Activated CD8-positive, alpha-beta memory T cell treated with anti-CD3 and anti-CD28 coated beads for 4 hours (primary cell): ENCODE results near the gene MAN1C1.
A peak's percentile ranks its signal among the peaks of the same experiment; 100 is the strongest.

Source experiments
- DNase-seq, 2 donors: peaks; one replicate each; pipeline ENCODE4 v3.0.0-alpha.2; 2020; ENCODE audit warnings: low read depth in 2 of 2

Gene MAN1C1

GRCh38 chr1:25782608-25783201 is 166.1 kb downstream of the MAN1C1 start:
- DNase-seq, result no peak

- DNase-seq, result no peak
These were observed 168.0 kb downstream of the MAN1C1 start for GRCh38 chr1:25784575-25785051.

- DNase-seq, result no peak
These were observed 168.9 kb downstream of the MAN1C1 start for GRCh38 chr1:25785333-25786067.

GRCh38 chr1:25786887-25787759 is 170.5 kb downstream of the MAN1C1 start:
- no peak for DNase-seq

GRCh38 chr1:25787760-25788166 is 171.2 kb downstream of the MAN1C1 start:
- no peak for DNase-seq

GRCh38 chr1:25790472-25790871 is 173.9 kb downstream of the MAN1C1 start:
- DNase-seq, result no peak

- no peak for DNase-seq
These were observed 175.5 kb downstream of the MAN1C1 start for GRCh38 chr1:25792115-25792514.

GRCh38 chr1:25793585-25794170 is 177.1 kb downstream of the MAN1C1 start:
- DNase-seq, result no peak

GRCh38 chr1:25794325-25794724 is 177.7 kb downstream of the MAN1C1 start:
- no peak for DNase-seq

GRCh38 chr1:25795211-25795610 is 178.6 kb downstream of the MAN1C1 start:
- no peak for DNase-seq

- DNase-seq, result no peak
These were observed 179.6 kb downstream of the MAN1C1 start for GRCh38 chr1:25795946-25796810.

- DNase-seq, result peak; percentile 60 to 64
These were observed 180.3 kb downstream of the MAN1C1 start for GRCh38 chr1:25796811-25797458.

GRCh38 chr1:25797939-25798338 is 181.3 kb downstream of the MAN1C1 start:
- no peak for DNase-seq

- DNase-seq, result no peak
These were observed 182.2 kb downstream of the MAN1C1 start for GRCh38 chr1:25798666-25799351.

- no peak for DNase-seq
These were observed 182.9 kb downstream of the MAN1C1 start for GRCh38 chr1:25799352-25799934.

- DNase-seq, result no peak
These were observed 183.5 kb downstream of the MAN1C1 start, which contains the start of gene SELENON for GRCh38 chr1:25799935-25800702. TSS of gene SELENON (plus strand) at chr1:25800193. CDS start at chr1:25800231, 38 bp downstream.

- no peak for DNase-seq
These were observed 184.2 kb downstream of the MAN1C1 start for GRCh38 chr1:25800703-25801377.

GRCh38 chr1:25802915-25803314 is 186.3 kb downstream of the MAN1C1 start:
- no peak for DNase-seq
